Mononuclear cell (primary cell): ENCODE results near the gene CD1D. TPM values are rescaled to one million over a fixed set of nuclear protein-coding genes. Genes with fewer than 3 reads are reported as not detected.
"Not testable (repeated sequence)": the region's sequence is repeated elsewhere in the genome, so short reads cannot be mapped to it uniquely, and the experiment has no call there.

Source experiments
- H3K27me3 ChIP-seq: 2 replicates; pipeline ENCODE4 v1.6.0; 2011; ENCODE audit warnings: low read length, control low read depth; ENCODE audit not compliant: insufficient read depth
- H3K4me1 ChIP-seq: 2 replicates; pipeline ENCODE4 v1.5.1; 2011; ENCODE audit warnings: mild to moderate bottlenecking, low read length, control low read depth; ENCODE audit not compliant: insufficient read depth
- H3K4me3 ChIP-seq: 2 replicates; pipeline ENCODE4 v1.5.1; 2011; ENCODE audit warnings: mild to moderate bottlenecking, low read length, moderate library complexity
- H3K9me3 ChIP-seq: 2 replicates; pipeline ENCODE4 v1.5.1; 2011; ENCODE audit warnings: low read depth, mild to moderate bottlenecking, control low read depth, low read length
- total RNA-seq: library from RNA; depleted of rRNA; stranded (reverse); fragments of >200 nt; gene quantifications from one replicate; pipeline ENCODE4 v1.2.3, GENCODE V29; 2012

CD1D gene
- total RNA-seq, 1 donor = 13.9 TPM

DNA sequence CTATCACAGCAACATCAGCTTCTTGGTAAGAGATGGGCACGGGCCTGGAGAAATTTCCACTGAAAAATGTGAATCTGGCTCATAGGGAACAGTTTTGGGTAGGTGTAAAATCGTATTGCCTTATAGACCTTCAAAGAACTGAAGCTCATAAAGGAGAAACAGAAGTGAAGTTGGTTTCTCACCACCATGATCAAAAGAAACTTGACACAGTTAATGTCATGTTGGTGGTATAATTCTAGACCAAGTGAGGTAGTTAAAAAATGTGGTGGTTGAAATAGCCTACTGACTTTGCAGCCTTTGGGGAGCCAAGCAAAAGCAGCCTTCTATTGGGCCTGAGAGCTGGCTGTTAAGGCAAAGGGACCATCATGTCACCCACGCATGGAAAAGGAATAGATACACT is 8.9 kb downstream of the CD1D start:
- Histone ChIP-seq H3K9me3 (no peaks in the 10 kb centered on the region), H3K4me1 (peaks cover 28% of the 10 kb centered on the region), H3K27me3 (peaks cover 9% of the 10 kb centered on the region), H3K4me3 (no peak overlapping the region)

GRCh38 chr1:158191299-158191698 is 10.6 kb downstream of the CD1D start:
- Histone ChIP-seq H3K4me3 (no peak overlapping the region), H3K4me1 (peaks cover 13% of the 10 kb centered on the region), H3K9me3 (no peaks in the 10 kb centered on the region), H3K27me3 (peaks cover 9% of the 10 kb centered on the region)

GRCh38 chr1:158196461-158196860 is 15.8 kb downstream of the CD1D start:
- no peaks in the 10 kb centered on the region for H3K4me1 ChIP-seq
- no peak overlapping the region for H3K4me3 ChIP-seq
- no peaks in the 10 kb centered on the region for H3K9me3 ChIP-seq
- peaks cover 2% of the 10 kb centered on the region for H3K27me3 ChIP-seq

DNA sequence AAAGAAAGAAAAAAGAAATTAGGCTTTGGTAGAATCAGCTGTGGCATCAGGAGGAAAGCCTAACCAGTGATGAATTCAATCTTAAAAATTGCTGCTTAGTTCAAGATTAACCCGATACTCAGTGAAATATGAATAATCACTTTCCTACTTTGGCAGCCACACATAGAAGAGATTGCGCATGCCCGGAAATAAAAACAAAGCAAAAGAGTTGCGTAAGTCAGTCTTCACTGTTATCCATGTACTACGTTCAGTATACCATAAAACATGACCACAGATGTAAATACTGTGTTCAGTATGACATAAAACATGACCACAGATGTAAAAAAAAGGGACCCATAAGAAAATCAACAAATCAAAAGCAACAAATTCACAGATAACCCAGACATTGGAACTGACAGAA is 19.2 kb downstream of the CD1D start:
- H3K27me3 ChIP-seq = peaks cover 17% of the 10 kb centered on the region
- H3K4me1 ChIP-seq = peaks cover 9% of the 10 kb centered on the region
- no peaks in the 10 kb centered on the region for H3K9me3 ChIP-seq
- no peak overlapping the region for H3K4me3 ChIP-seq

DNA sequence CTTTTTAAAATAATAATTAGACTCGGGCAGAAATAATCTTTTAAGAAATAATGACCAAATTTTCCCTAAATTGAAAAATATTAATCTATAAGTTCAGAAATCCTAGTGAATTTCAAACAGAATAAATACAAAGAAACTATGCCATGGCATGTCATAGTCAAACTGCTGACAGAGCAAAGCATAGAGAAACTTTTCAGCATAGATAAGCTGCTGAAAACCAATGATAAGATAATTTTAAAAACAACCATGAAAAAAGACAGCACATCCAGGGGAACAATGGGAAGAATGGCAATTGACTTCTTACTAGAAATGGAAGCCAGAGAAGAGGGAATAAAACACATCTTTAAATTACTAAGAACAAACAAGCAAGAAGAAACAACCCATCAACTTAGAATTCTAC is 19.8 kb downstream of the CD1D start:
- Histone ChIP-seq H3K9me3 (no peaks in the 10 kb centered on the region), H3K4me3 (no peak overlapping the region), H3K4me1 (peaks cover 9% of the 10 kb centered on the region), H3K27me3 (peaks cover 19% of the 10 kb centered on the region)

DNA sequence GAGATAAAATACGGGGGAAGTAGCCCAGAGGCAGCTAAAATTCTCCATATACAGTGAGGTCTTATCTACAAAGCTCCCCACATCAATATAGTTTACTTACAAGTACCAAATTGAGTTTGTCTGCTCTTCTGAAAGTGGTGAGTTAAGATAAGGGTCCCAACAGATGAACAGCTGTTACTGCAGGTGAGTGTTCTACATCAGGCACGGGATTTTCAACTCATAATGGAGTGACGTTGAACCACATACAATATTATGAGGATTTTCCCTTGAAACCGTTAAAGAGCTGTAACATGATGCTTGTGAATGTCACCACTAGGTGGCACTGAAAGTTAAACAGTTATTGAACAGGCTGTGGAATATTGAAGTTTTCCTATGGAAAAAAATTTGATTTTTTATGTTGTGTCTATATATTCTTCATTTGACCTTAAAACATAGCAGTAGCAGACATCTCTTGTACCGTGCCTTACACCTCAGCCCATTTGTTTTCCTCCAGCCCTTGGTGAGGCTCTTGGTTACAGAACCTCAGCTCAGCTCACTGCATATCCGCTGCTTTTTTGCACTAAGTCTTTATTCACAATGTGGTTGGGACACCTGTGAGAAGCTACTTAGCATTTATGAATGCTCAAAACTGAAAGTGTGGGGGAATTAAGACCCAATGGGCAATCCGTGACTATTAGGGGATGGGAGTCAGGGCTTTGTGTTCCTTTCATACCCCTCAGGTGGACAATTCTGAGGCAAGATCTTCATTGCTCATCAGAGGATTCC is 23.2 kb downstream of the CD1D start:
- H3K27me3 ChIP-seq = peaks cover 23% of the 10 kb centered on the region
- H3K9me3 ChIP-seq = no peaks in the 10 kb centered on the region
- H3K4me3 ChIP-seq = no peak overlapping the region
- peaks cover 9% of the 10 kb centered on the region for H3K4me1 ChIP-seq

- Histone ChIP-seq H3K4me3 (no peak overlapping the region), H3K27me3 (peaks cover 23% of the 10 kb centered on the region), H3K4me1 (peaks cover 9% of the 10 kb centered on the region), H3K9me3 (no peaks in the 10 kb centered on the region)
These were observed 23.7 kb downstream of the CD1D start for GRCh38 chr1:158204458-158204827.

- Histone ChIP-seq H3K4me3 (no peak overlapping the region), H3K9me3 (no peaks in the 10 kb centered on the region), H3K27me3 (peaks cover 33% of the 10 kb centered on the region), H3K4me1 (peaks cover 7% of the 10 kb centered on the region)
These were observed 28.0 kb downstream of the CD1D start for GRCh38 chr1:158208586-158209116.

GRCh38 chr1:158212320-158212719 is 31.6 kb downstream of the CD1D start:
- no peak overlapping the region for H3K4me3 ChIP-seq
- H3K4me1 ChIP-seq = no peaks in the 10 kb centered on the region
- H3K9me3 ChIP-seq = no peaks in the 10 kb centered on the region
- peaks cover 20% of the 10 kb centered on the region for H3K27me3 ChIP-seq

DNA sequence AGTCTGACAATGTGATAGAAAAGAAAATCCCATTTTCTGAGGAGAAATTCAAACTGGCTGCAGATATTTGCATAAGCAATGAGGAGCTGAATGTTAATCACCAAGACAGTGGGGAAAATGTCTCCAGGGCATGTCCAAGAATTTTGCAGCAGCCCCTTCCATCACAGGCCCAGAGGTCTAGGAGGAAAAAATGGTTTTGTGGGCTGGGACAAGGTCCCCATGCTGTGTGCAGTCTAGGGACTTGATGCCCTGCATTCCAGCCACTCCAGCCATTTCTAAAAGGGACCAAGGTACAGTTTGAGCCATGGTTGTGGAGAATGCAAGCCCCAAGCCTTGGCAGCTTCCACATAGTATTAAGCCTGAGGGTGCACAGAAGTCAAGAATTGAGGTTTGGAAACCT is 42.8 kb downstream of the CD1D start:
- not testable (repeated sequence) for H3K4me1 ChIP-seq, H3K9me3 ChIP-seq, H3K4me3 ChIP-seq, H3K27me3 ChIP-seq

GRCh38 chr1:158227904-158228623 is 47.4 kb downstream of the CD1D start:
- H3K4me1 ChIP-seq = no peaks in the 10 kb centered on the region
- no peak overlapping the region for H3K4me3 ChIP-seq

More at GRCh38 chr1:158227904-158228623, 47.4 kb downstream of the CD1D start:
- Histone ChIP-seq H3K9me3 (no peaks in the 10 kb centered on the region), H3K27me3 (peaks cover 29% of the 10 kb centered on the region)

Other genes starting within 250 kb of the CD1D start
- under 0.01 TPM for gene KIRREL1, start 187.2 kb upstream of the CD1D start, total RNA-seq
- 0.21 TPM for gene CD1A, start 73.5 kb downstream of the CD1D start, total RNA-seq
- gene CD1C, start 109.0 kb downstream of the CD1D start, total RNA-seq = 12.8 TPM
- gene CD1B, start 150.6 kb downstream of the CD1D start, total RNA-seq = 0.52 TPM
- gene CD1E, start 173.0 kb downstream of the CD1D start, total RNA-seq = 0.52 TPM
- not detected for gene OR10T2, start 218.6 kb downstream of the CD1D start, total RNA-seq
- not detected for gene OR10K2, start 245.3 kb downstream of the CD1D start, total RNA-seq